ENCODE data around the gene ADGRL4.
"Not testable (repeated sequence)": the region's sequence is repeated elsewhere in the genome, so short reads cannot be mapped to it uniquely, and the experiment has no call there.

The ADGRL4 gene

GRCh38 chr1:78916986-78917385 is 89.5 kb downstream of the ADGRL4 start:
- no peak for DNase-seq (ENCODE audit: insufficient read length)
- no peak for FAIRE-seq
- TF ChIP-seq POLR2AphosphoS5 (IDR thresholded peaks at IDR 0.05; ENCODE audit: low read depth, low read length) (no peak), TAF1 (IDR thresholded peaks at IDR 0.05; ENCODE audit: borderline replicate concordance, low read depth, low read length) (no peak), POLR2A (IDR thresholded peaks at IDR 0.05; ENCODE audit: low read depth, low read length) (no peak)

GRCh38 chr1:78913950-78914349 is 92.6 kb downstream of the ADGRL4 start:
- no peak for DNase-seq (ENCODE audit: insufficient read length)
- no peak for FAIRE-seq
- TF ChIP-seq POLR2A (IDR thresholded peaks at IDR 0.05; ENCODE audit: low read depth, low read length) (no peak), POLR2AphosphoS5 (IDR thresholded peaks at IDR 0.05; ENCODE audit: low read depth, low read length) (no peak), TAF1 (IDR thresholded peaks at IDR 0.05; ENCODE audit: borderline replicate concordance, low read depth, low read length) (no peak)

DNA sequence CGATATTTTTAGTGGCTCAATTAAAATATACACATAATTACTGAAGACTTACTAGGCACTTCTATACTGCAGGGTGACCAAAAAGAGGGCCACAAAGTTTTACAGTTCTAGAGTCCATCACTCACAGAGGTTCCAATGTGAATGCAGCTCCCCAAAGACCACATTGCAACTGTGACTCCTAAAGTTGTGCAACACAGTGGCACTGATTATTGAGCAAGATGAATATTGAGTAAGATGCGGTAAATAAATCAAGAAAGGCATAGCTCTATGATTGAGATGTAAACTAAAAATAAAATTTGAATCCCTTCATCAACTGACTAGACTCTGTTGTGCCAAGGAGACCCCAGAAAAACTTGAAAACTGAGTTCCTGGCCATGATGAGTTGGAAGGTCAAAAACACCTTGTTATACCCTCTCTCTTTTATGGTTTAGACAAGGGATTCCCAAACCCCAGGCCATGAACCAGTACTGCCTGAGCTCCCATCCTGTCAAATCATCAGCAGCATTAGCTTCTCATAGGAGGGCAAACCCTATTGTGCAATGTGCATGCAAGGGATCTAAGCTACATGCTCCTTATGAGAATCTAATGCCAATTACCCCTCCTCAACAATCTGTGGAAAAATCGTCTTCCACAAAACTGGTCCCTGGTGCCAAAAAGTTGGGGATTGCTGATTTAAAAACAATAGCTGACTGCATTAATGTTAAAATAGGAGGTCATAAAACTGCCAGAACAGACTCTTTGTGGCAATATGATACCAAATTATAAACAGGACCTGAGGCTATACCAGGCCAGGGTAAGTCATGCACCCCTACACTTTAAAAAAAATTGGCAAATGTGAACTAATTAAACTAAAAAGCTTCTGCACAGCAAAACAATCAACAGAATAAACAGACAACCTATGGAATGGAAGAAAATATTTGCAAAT is 94.3 kb downstream of the ADGRL4 start:
- no peak for TF ChIP-seq TAF1 (IDR thresholded peaks at IDR 0.05; ENCODE audit: borderline replicate concordance, low read depth, low read length)
- no peak for TF ChIP-seq POLR2AphosphoS5 (IDR thresholded peaks at IDR 0.05; ENCODE audit: low read depth, low read length)
- TF ChIP-seq POLR2A (IDR thresholded peaks at IDR 0.05; ENCODE audit: low read depth, low read length) = no peak
- DNase-seq (ENCODE audit: insufficient read length) (no peak), FAIRE-seq (no peak)

- FAIRE-seq (no peak), DNase-seq (ENCODE audit: insufficient read length) (no peak)
- TF ChIP-seq TAF1 (IDR thresholded peaks at IDR 0.05; ENCODE audit: borderline replicate concordance, low read depth, low read length) (no peak), POLR2A (IDR thresholded peaks at IDR 0.05; ENCODE audit: low read depth, low read length) (no peak), POLR2AphosphoS5 (IDR thresholded peaks at IDR 0.05; ENCODE audit: low read depth, low read length) (no peak)
Measured at GRCh38 chr1:78902641-78903040, 103.9 kb downstream of the ADGRL4 start.

GRCh38 chr1:78894811-78895210 is 111.7 kb downstream of the ADGRL4 start:
- DNase-seq (ENCODE audit: insufficient read length) (no peak), FAIRE-seq (no peak)
- TF ChIP-seq TAF1 (IDR thresholded peaks at IDR 0.05; ENCODE audit: borderline replicate concordance, low read depth, low read length) = no peak
- TF ChIP-seq POLR2A (IDR thresholded peaks at IDR 0.05; ENCODE audit: low read depth, low read length) = no peak
- TF ChIP-seq POLR2AphosphoS5 (IDR thresholded peaks at IDR 0.05; ENCODE audit: low read depth, low read length) = no peak

DNA sequence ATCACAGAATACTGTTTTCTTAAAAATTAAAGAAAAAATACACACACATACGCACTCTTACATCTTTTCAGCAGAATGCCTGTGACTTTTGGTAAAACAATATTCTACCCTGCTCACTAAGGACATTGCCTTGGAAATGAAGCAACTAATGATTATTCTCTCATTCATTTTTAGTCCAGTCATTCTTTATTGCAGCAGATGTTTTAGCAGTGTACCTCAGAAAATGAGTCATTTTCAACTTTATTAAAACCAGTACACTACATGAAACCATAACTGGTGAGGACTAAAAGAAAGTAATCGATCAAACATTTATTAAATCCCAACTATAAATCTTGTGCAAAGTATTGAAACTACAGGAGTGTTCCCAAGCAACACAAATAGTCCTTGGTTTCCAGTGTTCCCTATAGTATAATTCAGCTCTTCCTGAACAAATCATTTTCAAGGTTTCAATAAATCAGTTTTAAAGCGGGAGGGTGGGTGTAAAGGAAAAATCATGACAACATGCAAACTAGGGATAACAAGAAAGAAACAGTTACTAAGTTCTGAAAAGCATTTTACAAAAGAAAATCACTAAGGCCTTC is 114.2 kb downstream of the ADGRL4 start:
- no peak for TF ChIP-seq TAF1 (IDR thresholded peaks at IDR 0.05; ENCODE audit: borderline replicate concordance, low read depth, low read length)
- no peak for TF ChIP-seq POLR2AphosphoS5 (IDR thresholded peaks at IDR 0.05; ENCODE audit: low read depth, low read length)
- no peak for TF ChIP-seq POLR2A (IDR thresholded peaks at IDR 0.05; ENCODE audit: low read depth, low read length)
- no peak for FAIRE-seq
- no peak for DNase-seq (ENCODE audit: insufficient read length)

- DNase-seq (ENCODE audit: insufficient read length) = no peak
- TF ChIP-seq POLR2A (IDR thresholded peaks at IDR 0.05; ENCODE audit: low read depth, low read length) = no peak
- no peak for TF ChIP-seq POLR2AphosphoS5 (IDR thresholded peaks at IDR 0.05; ENCODE audit: low read depth, low read length)
- TF ChIP-seq TAF1 (IDR thresholded peaks at IDR 0.05; ENCODE audit: borderline replicate concordance, low read depth, low read length) = no peak
- FAIRE-seq = no peak
Measured at GRCh38 chr1:78887458-78887857, 119.1 kb downstream of the ADGRL4 start.

DNA sequence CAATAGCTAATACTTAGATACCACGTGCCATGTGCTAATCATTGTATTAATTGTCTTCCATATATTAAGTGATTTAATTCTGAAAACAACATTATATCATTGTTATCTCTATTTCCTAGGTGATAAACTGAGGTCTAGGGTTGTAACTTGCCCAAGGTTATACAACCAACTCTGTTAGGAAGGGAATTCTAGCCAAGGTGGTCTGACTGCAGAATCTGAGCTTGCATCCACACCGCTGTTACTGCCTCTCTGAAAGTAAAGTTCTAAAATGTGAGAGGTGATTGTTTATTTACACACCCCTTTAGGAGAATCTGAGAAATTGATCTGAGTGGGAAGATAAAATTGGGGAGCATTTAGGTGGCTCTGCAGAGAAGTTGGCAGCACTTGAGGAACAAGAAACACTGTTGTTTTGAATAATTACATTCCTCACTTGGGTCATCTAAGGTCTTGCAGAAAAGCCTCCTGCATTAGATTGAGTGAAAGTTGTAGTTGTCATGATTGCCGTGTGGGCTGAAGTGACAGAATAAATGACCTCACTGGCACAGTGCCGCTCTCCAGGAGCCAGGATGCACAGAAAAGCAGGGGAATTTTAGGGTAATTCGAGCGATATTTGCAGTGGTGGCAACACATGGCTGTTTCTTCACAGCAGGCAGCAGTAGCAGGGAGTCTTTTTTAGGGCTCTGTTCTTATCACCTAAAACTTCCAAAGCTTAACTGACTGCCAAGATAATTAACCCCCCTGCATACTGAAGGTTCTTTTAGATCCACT is 121.7 kb downstream of the ADGRL4 start:
- TF ChIP-seq POLR2A (IDR thresholded peaks at IDR 0.05; ENCODE audit: low read depth, low read length) (no peak), TAF1 (IDR thresholded peaks at IDR 0.05; ENCODE audit: borderline replicate concordance, low read depth, low read length) (no peak), POLR2AphosphoS5 (IDR thresholded peaks at IDR 0.05; ENCODE audit: low read depth, low read length) (no peak)
- no peak for FAIRE-seq
- DNase-seq (ENCODE audit: insufficient read length) = no peak

DNA sequence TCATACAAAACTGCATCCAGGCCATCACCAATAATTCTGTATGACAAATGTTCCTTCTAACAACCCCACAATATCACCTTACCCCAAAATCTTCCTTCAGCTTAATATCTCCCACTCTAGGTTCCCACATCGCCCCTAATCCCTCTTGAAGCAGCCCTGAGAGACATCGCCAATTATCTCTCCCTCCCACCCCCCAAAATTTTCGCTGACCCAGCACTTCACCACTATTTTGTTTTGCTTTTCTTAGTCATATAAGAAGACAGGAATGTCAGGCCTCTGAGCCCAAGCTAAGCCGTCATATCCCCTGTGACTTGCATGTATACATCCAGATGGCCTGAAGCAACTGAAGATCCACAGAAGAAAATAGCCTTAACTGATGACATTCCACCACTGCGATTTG is 126.3 kb downstream of the ADGRL4 start:
- no peak for DNase-seq (ENCODE audit: insufficient read length)
- TF ChIP-seq POLR2AphosphoS5 (IDR thresholded peaks at IDR 0.05; ENCODE audit: low read depth, low read length) (no peak), TAF1 (IDR thresholded peaks at IDR 0.05; ENCODE audit: borderline replicate concordance, low read depth, low read length) (no peak), POLR2A (IDR thresholded peaks at IDR 0.05; ENCODE audit: low read depth, low read length) (no peak)
- no peak for FAIRE-seq

DNA sequence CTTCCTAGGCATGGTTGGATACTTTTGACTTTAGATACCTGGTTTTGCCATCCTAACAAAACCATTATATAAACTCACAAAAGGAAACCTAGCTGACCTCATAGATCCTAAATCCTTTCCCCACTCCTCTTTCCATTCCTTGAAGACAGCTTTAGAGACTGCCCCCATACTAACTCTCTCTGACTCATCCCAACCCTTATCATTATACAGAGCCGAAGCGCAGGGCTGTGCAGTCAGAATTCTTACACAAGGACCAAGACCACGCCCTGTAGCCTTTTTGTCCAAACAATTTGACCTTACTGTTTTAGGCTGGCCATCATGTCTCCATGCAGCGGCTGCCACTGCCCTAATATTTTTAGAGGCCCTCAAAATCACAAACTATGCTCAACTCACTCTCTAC is 130.5 kb downstream of the ADGRL4 start:
- not testable (repeated sequence) for DNase-seq (ENCODE audit: insufficient read length); FAIRE-seq

DNA sequence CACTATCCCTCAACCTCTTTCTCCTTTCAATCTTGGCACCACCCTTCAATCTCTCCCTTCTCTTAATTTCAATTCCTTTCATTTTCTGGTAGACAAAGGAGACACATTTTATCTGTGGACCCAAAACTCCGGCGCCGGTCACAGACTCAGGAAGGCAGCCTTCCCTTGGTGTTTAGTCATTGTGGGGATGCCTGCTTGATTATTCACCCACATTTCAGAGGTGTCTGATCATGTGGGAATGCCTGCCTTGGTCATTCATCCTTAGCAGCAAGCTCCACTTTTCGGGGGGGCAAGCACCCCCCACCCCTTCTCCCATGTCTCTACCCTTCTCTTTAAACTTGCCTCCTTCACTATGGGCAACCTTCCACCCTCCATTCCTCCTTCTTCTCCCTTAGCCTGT is 133.7 kb downstream of the ADGRL4 start:
- not testable (repeated sequence) for DNase-seq (ENCODE audit: insufficient read length); FAIRE-seq

DNA sequence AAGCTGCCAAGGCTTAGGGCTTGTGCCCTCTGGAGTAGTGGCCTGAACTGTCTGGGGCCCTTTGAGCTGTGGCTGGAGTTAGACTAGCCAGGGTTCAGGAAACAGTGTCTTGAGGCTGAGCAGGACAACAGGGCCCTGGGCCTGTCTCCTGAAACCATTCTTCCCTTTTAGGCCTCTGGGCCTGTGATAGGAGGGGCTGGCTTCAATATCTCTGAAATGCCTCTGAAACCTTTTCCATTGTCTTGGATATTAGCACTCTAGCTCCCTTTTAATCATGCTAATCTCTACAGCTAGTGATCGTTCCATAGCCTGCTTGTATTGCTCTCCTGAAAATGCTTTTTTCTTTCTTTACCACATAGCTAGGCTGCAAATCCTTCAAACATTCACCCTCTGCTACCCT is 135.3 kb downstream of the ADGRL4 start:
- TF ChIP-seq TAF1 (IDR thresholded peaks at IDR 0.05; ENCODE audit: borderline replicate concordance, low read depth, low read length) (no peak), POLR2A (IDR thresholded peaks at IDR 0.05; ENCODE audit: low read depth, low read length) (no peak), POLR2AphosphoS5 (IDR thresholded peaks at IDR 0.05; ENCODE audit: low read depth, low read length) (no peak)
- FAIRE-seq (no peak), DNase-seq (ENCODE audit: insufficient read length) (no peak)
